Measurements from ENCODE around the gene LPP.

- TF ChIP-seq CTCF (IDR thresholded peaks at IDR 0.05): no peak
- TF ChIP-seq POLR2AphosphoS5 (IDR thresholded peaks at IDR 0.05): peak; percentile 68 to 81 (median 78)
- no peak for TF ChIP-seq POLR2A (IDR thresholded peaks at IDR 0.05)
Observed at GRCh38 chr3:188780193-188781147, 626.5 kb downstream of the LPP start.
